Stimulated activated CD8-positive, alpha-beta memory T cell treated with anti-CD3 and anti-CD28 coated beads, Interleukin-7, amount 100 ng/mL, for 24 hours (primary cell): Measurements from ENCODE around the gene PIAS4.

Experiments
- DNase-seq: peaks from one replicate; pipeline ENCODE4 v3.0.0-alpha.2; 2020; ENCODE audit warnings: low read depth

PIAS4 gene

GRCh38 chr19:4023600-4024398 lies 16.3 kb downstream of the PIAS4 start:
- DNase-seq, result no peak

GRCh38 chr19:4025317-4025716 lies 17.8 kb downstream of the PIAS4 start:
- DNase-seq, result no peak

GRCh38 chr19:4027146-4027545 lies 19.6 kb downstream of the PIAS4 start:
- DNase-seq, result no peak

GRCh38 chr19:4028334-4029246 lies 21.1 kb downstream of the PIAS4 start:
- no peak for DNase-seq

GRCh38 chr19:4029247-4029614 lies 21.7 kb downstream of the PIAS4 start:
- no peak for DNase-seq

- no peak for DNase-seq
Measured at GRCh38 chr19:4030552-4030951, 23.0 kb downstream of the PIAS4 start.

- no peak for DNase-seq
Measured at GRCh38 chr19:4030981-4031380, 23.4 kb downstream of the PIAS4 start.

- DNase-seq, result no peak
Measured at GRCh38 chr19:4031420-4031819, 23.9 kb downstream of the PIAS4 start.

- no peak for DNase-seq
Measured at GRCh38 chr19:4032436-4032835, 24.9 kb downstream of the PIAS4 start.

- no peak for DNase-seq
Measured at GRCh38 chr19:4033028-4033956, 25.8 kb downstream of the PIAS4 start.

- DNase-seq, result no peak
Measured at GRCh38 chr19:4034048-4035017, 26.8 kb downstream of the PIAS4 start.

GRCh38 chr19:4035018-4035566 lies 27.6 kb downstream of the PIAS4 start:
- no peak for DNase-seq

- no peak for DNase-seq
Measured at GRCh38 chr19:4035582-4035981, 28.0 kb downstream of the PIAS4 start.

- DNase-seq, result no peak
Measured at GRCh38 chr19:4036576-4037300, 29.2 kb downstream of the PIAS4 start.

GRCh38 chr19:4037301-4037949 lies 29.9 kb downstream of the PIAS4 start:
- DNase-seq, result no peak

GRCh38 chr19:4038057-4038456 lies 30.5 kb downstream of the PIAS4 start:
- no peak for DNase-seq

- no peak for DNase-seq
Measured at GRCh38 chr19:4038661-4039423, 31.3 kb downstream of the PIAS4 start.

GRCh38 chr19:4042064-4042730 lies 34.7 kb downstream of the PIAS4 start:
- no peak for DNase-seq
